ENCODE measurements around the gene MYO5C. TPM values are rescaled to one million over a fixed set of nuclear protein-coding genes. Genes with fewer than 3 reads are reported as not detected.

MYO5C gene
- total and polyA plus RNA-seq, 2 of the 8 experiments (the other 6 are each of a cell fraction or from before 2014, with no cell fraction given): 8.2 to 26.7 TPM

GRCh38 chr15:52184721-52185120 is 110.9 kb downstream of the MYO5C start (continued):
- TF ChIP-seq NRF1 (IDR thresholded peaks at IDR 0.05; ENCODE audit: low read depth, low read length): no peak
- TF ChIP-seq RFX5 (IDR thresholded peaks at IDR 0.05; ENCODE audit: borderline replicate concordance, low read depth, low read length): no peak
- no peak for TF ChIP-seq KDM1A (IDR thresholded peaks at IDR 0.05; ENCODE audit: borderline replicate concordance, low read length)
- TF ChIP-seq USF2 (IDR thresholded peaks at IDR 0.05; ENCODE audit: low read length): no peak
- no peak for TF ChIP-seq SAP30 (IDR thresholded peaks at IDR 0.05; ENCODE audit: insufficient read depth, insufficient replicate concordance, low read length)
- no peak for TF ChIP-seq SP4 (IDR thresholded peaks at IDR 0.05; ENCODE audit: low read length)
- TF ChIP-seq E2F6 (IDR thresholded peaks at IDR 0.05): no peak
- no peak for TF ChIP-seq SRF (IDR thresholded peaks at IDR 0.05; ENCODE audit: low read depth, low read length)

All from H1 (cell line).